Esophagus squamous epithelium (tissue), 4 donors: ENCODE results near the gene MYO9A.

Experiments
- CTCF ChIP-seq, 6 experiments: fragments of 450-650 bp in 4 of 6; fragments of 200-600 bp in 2 of 6; sonication (generic) in 2 of 6; IDR thresholded peaks; one replicate each; pipeline ENCODE4 v1.5.1; 2016 to 2019; ENCODE audit warnings: antibody characterized with exemption in 6 of 6, mild to moderate bottlenecking in 4 of 6, moderate library complexity in 4 of 6
- POLR2A ChIP-seq, 4 donors: fragments of 450-650 bp; IDR thresholded peaks; one replicate each; pipeline ENCODE4 v1.6.1; 2017; ENCODE audit warnings: antibody characterized with exemption in 4 of 4, mild to moderate bottlenecking in 4 of 4, moderate library complexity in 3 of 4

- no peak for TF ChIP-seq CTCF (IDR thresholded peaks at IDR 0.05)
- TF ChIP-seq POLR2A (IDR thresholded peaks at IDR 0.05): no peak
Observed at GRCh38 chr15:72131922-72132321, 14.0 kb upstream of the MYO9A start.
